GM10266 (cell line): ENCODE measurements around the gene CACNA2D3.

Experiments used
- DNase-seq: peaks from one replicate; pipeline ENCODE4 v3.0.0; 2012; ENCODE audit errors: extremely low spot score
- TF ChIP-seq, protein P1 (sequence below): IDR thresholded peaks from 2 replicates; pipeline ENCODE4 v1.5.1; 2012; ENCODE audit warnings: mild to moderate bottlenecking, low read depth; ENCODE audit not compliant: control insufficient read depth, insufficient read depth; ENCODE audit errors: missing control alignments

CACNA2D3 gene

DNA sequence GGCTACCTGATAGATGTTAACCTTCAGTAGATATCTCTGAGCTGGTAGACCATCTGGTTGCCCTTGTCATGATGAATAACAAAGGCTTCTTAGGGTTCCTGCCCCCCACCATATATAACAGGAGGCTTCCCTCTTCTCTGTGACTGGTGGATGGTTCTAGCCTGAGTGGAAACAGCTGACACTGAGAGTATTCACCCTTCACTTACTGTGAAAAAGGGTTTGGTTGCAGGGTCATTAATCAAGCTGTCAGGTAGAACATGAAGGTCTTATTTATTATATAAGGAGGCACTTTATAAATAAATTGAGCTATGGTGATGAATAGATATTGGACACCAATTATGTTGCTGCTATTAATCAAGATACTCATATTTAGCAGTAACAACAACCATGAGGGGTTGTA is 58.6 kb downstream of the CACNA2D3 start:
- TF ChIP-seq, protein P1, sequence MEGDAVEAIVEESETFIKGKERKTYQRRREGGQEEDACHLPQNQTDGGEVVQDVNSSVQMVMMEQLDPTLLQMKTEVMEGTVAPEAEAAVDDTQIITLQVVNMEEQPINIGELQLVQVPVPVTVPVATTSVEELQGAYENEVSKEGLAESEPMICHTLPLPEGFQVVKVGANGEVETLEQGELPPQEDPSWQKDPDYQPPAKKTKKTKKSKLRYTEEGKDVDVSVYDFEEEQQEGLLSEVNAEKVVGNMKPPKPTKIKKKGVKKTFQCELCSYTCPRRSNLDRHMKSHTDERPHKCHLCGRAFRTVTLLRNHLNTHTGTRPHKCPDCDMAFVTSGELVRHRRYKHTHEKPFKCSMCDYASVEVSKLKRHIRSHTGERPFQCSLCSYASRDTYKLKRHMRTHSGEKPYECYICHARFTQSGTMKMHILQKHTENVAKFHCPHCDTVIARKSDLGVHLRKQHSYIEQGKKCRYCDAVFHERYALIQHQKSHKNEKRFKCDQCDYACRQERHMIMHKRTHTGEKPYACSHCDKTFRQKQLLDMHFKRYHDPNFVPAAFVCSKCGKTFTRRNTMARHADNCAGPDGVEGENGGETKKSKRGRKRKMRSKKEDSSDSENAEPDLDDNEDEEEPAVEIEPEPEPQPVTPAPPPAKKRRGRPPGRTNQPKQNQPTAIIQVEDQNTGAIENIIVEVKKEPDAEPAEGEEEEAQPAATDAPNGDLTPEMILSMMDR, result no peak
- no peak for DNase-seq

DNA sequence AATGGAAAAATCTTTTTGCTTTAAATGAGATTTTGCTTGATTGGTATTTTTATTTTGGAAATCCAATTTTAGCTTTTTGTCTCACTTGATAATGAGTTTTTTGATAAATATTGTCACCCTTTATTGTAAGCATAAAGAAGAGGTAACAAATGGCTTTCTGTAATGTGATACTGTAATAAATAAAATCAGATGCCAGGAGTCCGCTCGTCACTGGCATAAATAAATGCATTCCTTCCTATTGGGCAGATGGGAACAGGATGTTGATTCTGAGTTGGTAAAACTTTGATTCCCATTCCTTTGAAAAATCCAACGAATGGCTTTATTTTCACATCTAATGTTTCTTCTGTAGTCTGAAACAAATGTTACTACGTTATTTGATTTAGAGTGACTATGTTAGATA is 59.9 kb downstream of the CACNA2D3 start:
- DNase-seq, result no peak

DNA sequence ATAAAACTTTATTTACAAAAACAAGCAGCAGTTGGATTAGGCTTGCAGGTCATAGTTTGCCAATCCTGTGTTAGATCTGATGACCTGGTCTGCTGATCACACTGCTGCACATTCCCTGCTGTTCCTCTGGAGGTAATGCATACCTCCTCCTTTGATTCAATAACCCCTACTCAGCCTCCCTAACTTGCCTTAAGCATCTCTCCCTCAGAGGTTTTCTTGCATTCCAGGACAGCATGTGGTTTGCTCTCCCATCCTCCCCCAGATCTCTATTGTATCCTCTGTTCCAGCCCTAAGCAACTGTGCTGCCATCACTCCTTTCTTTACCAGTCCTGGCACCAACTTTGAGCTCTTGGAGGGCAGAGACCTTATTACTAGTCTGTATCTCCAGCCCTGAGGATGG is 63.4 kb downstream of the CACNA2D3 start:
- TF ChIP-seq, protein P1, result no peak
- DNase-seq, result no peak

More for the DNA sequence above, 59.9 kb downstream of the CACNA2D3 start:
- TF ChIP-seq, protein P1, result no peak

DNA sequence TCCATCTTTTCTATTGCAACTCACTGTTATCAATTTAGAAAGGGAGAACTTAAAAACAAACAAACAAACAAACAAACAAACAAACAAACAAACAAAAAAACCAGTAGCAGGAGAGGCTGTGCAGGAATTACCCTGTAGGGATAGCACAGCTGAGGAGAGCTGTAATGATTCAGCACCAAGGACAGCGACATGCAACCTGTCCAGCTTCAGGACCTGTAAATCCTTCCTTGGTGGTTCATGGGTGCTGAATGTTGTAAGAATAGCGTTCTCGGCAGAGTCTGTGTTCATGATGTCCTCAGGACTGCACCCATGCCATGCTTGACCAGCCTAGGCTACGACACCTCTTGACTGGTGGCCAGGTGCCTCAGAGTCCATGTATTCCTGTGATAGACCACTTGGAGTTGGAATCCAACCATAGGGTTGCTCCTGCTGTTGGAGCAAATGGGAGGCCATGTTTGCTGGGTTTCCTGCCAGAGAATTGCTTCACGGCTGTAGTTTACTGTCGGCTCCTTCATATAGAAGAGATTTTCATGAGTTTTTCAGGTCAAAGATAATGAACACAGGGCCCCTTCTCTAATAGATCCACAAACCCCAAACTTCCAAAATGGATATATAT is 65.9 kb downstream of the CACNA2D3 start:
- TF ChIP-seq, protein P1, result no peak
- peak; percentile 51 for DNase-seq

DNA sequence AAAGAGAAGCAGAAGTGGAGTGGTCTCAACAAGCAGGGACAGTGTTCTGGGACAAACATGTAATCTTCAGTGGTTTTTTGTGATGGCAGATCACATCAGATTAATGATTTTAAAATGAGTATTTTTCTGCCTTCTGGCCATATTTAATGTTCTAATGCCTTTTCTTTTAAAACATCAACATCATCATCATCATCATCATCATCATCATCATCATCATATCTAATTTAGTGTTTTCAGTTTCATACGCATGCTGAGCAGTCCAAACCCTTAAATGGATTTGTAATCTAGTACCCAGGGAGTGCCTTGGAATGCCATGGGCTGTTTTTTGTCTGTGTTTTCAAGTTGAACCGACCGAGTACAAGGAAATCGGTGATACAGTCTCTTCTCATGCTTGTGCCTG is 68.9 kb downstream of the CACNA2D3 start:
- DNase-seq, result no peak
- TF ChIP-seq, protein P1, result no peak

DNA sequence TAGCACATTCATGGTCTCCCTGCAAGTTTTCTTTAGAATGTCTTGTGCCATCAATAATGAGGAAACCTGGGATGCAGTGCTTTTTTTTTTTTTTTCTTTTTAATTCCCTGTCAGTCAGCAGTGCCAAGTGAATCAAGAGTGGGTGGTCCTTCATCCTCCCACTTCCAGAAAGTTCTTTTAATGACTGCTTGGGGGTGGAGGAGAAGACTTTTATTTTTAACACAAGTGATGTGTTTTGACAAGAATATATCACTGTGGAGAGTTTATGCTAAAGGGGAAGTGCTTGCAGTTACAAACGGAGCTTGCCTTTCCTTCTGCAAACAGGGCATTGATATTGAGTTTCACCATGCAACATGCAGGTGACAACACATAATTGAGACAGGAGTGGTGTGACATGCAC is 69.7 kb downstream of the CACNA2D3 start:
- TF ChIP-seq, protein P1, result no peak
- DNase-seq, result no peak

DNA sequence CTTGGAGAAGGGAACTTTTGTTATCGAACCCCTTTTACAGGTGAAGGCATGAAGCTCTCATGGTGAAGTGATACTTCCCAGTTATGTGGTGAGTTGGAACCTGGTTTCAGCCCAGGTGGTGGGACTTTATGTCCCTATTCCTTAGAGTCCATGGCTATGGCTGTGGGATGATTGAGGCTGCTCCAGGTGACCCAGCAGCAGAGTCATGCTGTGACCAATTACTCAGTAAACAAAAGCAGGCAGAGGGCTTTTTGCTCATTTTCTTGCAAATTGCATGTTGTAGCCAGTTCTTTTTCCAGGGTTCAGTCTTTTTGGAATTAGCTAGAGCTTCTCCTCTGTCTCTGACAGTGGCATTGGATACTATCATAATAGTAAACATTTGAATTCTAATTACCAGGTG is 70.7 kb downstream of the CACNA2D3 start:
- no peak for DNase-seq
- TF ChIP-seq, protein P1, result no peak
